Retina (tissue), 1 donor: ENCODE results near the gene LRRC37A2.
"Not testable (repeated sequence)": the region's sequence is repeated elsewhere in the genome, so short reads cannot be mapped to it uniquely, and the experiment has no call there.

Experiments used
- DNase-seq: peaks from one replicate; pipeline ENCODE4 v3.0.0-alpha.2; 2016

LRRC37A2 gene

DNA sequence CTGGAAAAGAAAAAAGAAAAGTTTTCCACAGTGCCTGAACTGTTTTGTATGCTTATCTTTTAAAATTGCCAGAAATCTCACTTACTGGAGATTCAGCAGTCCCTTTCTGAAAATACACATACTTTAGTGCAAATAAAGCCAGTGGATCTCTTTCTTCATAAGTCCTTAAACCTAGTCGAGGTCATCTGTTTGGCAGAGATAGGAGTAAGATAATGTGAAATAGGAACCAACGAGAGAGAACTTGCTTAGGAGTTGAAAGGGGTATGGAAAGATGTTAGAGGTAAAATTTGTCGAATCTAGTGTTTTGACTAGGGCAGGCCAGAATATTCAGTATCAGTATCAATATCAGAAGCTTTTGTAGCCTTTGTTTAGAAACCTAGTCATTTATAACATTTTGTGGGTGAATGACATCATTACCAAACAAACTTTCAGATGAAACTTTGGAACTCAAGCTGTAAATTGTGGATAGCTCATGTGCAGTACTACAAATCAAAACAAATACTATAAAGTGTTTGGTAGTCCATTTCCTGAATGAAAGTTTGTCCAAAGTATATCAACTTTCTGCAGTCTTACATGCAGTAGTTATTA lies 86.2 kb downstream of the LRRC37A2 start:
- not testable (repeated sequence) for DNase-seq

GRCh38 chr17:46600767-46601166 lies 88.5 kb downstream of the LRRC37A2 start:
- DNase-seq: not testable (repeated sequence)

- DNase-seq: not testable (repeated sequence)
Measured at GRCh38 chr17:46603125-46603524, 90.9 kb downstream of the LRRC37A2 start.
